Measurements from ENCODE around the gene GZF1. TPM values are rescaled to one million over a fixed set of nuclear protein-coding genes. Genes with fewer than 3 reads are reported as not detected.

Gene GZF1
- total and polyA plus RNA-seq, 2 donors (not counting 1 experiment from before 2014, with no cell fraction given), result 10.8 to 21.5 TPM

DNA sequence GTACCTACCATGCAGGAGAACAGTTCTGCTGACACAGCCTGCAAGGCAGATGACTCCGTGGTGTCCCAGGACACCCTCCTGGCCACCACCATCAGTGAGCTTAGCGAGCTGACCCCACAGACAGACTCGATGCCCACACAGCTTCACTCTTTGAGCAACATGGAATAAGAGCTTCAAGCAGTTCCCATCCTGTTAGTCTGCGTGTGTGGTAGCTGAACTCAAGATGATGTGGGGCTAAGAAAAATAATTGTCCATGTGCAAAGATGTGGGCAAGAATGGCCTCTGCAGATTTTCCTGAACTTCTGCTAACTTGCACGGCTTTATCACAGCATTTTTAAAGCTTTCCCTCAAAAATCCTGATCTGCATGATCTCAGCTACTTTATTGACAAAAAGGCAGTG is 8.3 kb downstream of the GZF1 start:
- Histone ChIP-seq H3K27ac (ENCODE audit: insufficient read depth, low read length) (no peak overlapping the region), H3K4me2 (ENCODE audit: extremely low read depth, insufficient read depth, low read length) (no peak overlapping the region), H3K9me3 (ENCODE audit: control insufficient read depth, insufficient read depth, low read depth, low read length) (no peaks in the 10 kb centered on the region), H3K4me1 (ENCODE audit: control insufficient read depth, extremely low read depth, insufficient read depth, low read length) (peaks cover 3% of the 10 kb centered on the region), H3K27me3 (ENCODE audit: control insufficient read depth, insufficient read depth, low read length) (no peaks in the 10 kb centered on the region), H2AFZ (ENCODE audit: low read length) (no peak overlapping the region), H3K9ac (ENCODE audit: insufficient read depth, low read length) (no peak overlapping the region), H3K36me3 (ENCODE audit: control insufficient read depth, insufficient read depth, low read length) (peaks cover 20% of the 10 kb centered on the region), H3K4me3 (replicated peaks in 1 of 4; ENCODE audit: control extremely low read depth in 1 of 4, insufficient read depth in 1 of 4, low read depth in 3 of 4, low read length in 4 of 4) (no peak overlapping the region), H3K79me2 (ENCODE audit: control insufficient read depth, insufficient read depth, low read length) (peaks cover 26% of the 10 kb centered on the region), H4K20me1 (ENCODE audit: control insufficient read depth, extremely low read depth, insufficient read depth, low read length) (no peaks in the 10 kb centered on the region)
- TF ChIP-seq, protein P1, sequence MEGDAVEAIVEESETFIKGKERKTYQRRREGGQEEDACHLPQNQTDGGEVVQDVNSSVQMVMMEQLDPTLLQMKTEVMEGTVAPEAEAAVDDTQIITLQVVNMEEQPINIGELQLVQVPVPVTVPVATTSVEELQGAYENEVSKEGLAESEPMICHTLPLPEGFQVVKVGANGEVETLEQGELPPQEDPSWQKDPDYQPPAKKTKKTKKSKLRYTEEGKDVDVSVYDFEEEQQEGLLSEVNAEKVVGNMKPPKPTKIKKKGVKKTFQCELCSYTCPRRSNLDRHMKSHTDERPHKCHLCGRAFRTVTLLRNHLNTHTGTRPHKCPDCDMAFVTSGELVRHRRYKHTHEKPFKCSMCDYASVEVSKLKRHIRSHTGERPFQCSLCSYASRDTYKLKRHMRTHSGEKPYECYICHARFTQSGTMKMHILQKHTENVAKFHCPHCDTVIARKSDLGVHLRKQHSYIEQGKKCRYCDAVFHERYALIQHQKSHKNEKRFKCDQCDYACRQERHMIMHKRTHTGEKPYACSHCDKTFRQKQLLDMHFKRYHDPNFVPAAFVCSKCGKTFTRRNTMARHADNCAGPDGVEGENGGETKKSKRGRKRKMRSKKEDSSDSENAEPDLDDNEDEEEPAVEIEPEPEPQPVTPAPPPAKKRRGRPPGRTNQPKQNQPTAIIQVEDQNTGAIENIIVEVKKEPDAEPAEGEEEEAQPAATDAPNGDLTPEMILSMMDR (conservative IDR thresholded peaks at IDR 0.05 in 1 of 2, IDR thresholded peaks at IDR 0.05 in 1 of 2; ENCODE audit: low read depth in 1 of 2, low read length in 2 of 2), result no peak
- TF ChIP-seq EZH2 (IDR thresholded peaks at IDR 0.05; ENCODE audit: low read length, missing control alignments), result no peak
- no peak for DNase-seq (ENCODE audit: low read depth in 2 of 2)

- H4K20me1 ChIP-seq (ENCODE audit: control insufficient read depth, extremely low read depth, insufficient read depth, low read length), result no peaks in the 10 kb centered on the region
- H3K4me2 ChIP-seq (ENCODE audit: extremely low read depth, insufficient read depth, low read length), result no peak overlapping the region
- no peaks in the 10 kb centered on the region for H3K9me3 ChIP-seq (ENCODE audit: control insufficient read depth, insufficient read depth, low read depth, low read length)
- no peak for TF ChIP-seq EZH2 (IDR thresholded peaks at IDR 0.05; ENCODE audit: low read length, missing control alignments)
- TF ChIP-seq, protein P1 (conservative IDR thresholded peaks at IDR 0.05 in 1 of 2, IDR thresholded peaks at IDR 0.05 in 1 of 2; ENCODE audit: low read depth in 1 of 2, low read length in 2 of 2), result no peak
- H3K79me2 ChIP-seq (ENCODE audit: control insufficient read depth, insufficient read depth, low read length), result peaks cover 20% of the 10 kb centered on the region
- H3K4me3 ChIP-seq (replicated peaks in 1 of 4; ENCODE audit: control extremely low read depth in 1 of 4, insufficient read depth in 1 of 4, low read depth in 3 of 4, low read length in 4 of 4), result no peak overlapping the region
- H3K27me3 ChIP-seq (ENCODE audit: control insufficient read depth, insufficient read depth, low read length), result no peaks in the 10 kb centered on the region
- peaks cover 3% of the 10 kb centered on the region for H3K4me1 ChIP-seq (ENCODE audit: control insufficient read depth, extremely low read depth, insufficient read depth, low read length)
- H2AFZ ChIP-seq (ENCODE audit: low read length), result no peak overlapping the region
- H3K36me3 ChIP-seq (ENCODE audit: control insufficient read depth, insufficient read depth, low read length), result peaks cover 19% of the 10 kb centered on the region
- H3K9ac ChIP-seq (ENCODE audit: insufficient read depth, low read length), result no peak overlapping the region
- DNase-seq (ENCODE audit: low read depth in 2 of 2), result no peak
- H3K27ac ChIP-seq (ENCODE audit: insufficient read depth, low read length), result no peak overlapping the region
Measured at GRCh38 chr20:23370873-23371272, 8.9 kb downstream of the GZF1 start.

DNA sequence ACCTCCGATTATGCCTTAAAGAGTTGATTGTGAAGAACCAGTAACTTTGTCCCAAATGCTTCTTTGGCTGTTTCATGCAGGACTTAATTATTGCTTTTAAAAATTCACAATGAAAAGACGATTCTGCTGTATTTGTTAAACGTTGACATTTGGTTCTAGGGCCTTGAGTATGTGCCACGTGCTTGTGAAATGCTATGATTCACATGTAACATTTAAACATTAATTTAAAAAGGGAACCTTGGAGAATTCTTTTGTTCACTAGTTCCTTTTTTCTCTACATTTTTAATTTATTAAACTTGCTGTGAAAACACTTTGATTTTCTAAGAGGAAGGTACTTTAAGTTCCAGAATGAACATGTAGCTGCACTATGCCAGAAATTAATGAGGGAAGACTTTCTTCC is 9.5 kb downstream of the GZF1 start:
- no peak for DNase-seq (ENCODE audit: low read depth in 2 of 2)
- H3K9me3 ChIP-seq (ENCODE audit: control insufficient read depth, insufficient read depth, low read depth, low read length), result no peaks in the 10 kb centered on the region
- H3K4me3 ChIP-seq (replicated peaks in 1 of 4; ENCODE audit: control extremely low read depth in 1 of 4, insufficient read depth in 1 of 4, low read depth in 3 of 4, low read length in 4 of 4), result no peak overlapping the region
- no peak overlapping the region for H3K9ac ChIP-seq (ENCODE audit: insufficient read depth, low read length)
- H4K20me1 ChIP-seq (ENCODE audit: control insufficient read depth, extremely low read depth, insufficient read depth, low read length), result no peaks in the 10 kb centered on the region
- no peak overlapping the region for H3K27ac ChIP-seq (ENCODE audit: insufficient read depth, low read length)
- H2AFZ ChIP-seq (ENCODE audit: low read length), result no peak overlapping the region
- peaks cover 3% of the 10 kb centered on the region for H3K4me1 ChIP-seq (ENCODE audit: control insufficient read depth, extremely low read depth, insufficient read depth, low read length)
- H3K4me2 ChIP-seq (ENCODE audit: extremely low read depth, insufficient read depth, low read length), result no peak overlapping the region
- TF ChIP-seq, protein P1 (conservative IDR thresholded peaks at IDR 0.05 in 1 of 2, IDR thresholded peaks at IDR 0.05 in 1 of 2; ENCODE audit: low read depth in 1 of 2, low read length in 2 of 2), result no peak
- no peak for TF ChIP-seq EZH2 (IDR thresholded peaks at IDR 0.05; ENCODE audit: low read length, missing control alignments)
- H3K27me3 ChIP-seq (ENCODE audit: control insufficient read depth, insufficient read depth, low read length), result no peaks in the 10 kb centered on the region
- peaks cover 19% of the 10 kb centered on the region for H3K36me3 ChIP-seq (ENCODE audit: control insufficient read depth, insufficient read depth, low read length)
- H3K79me2 ChIP-seq (ENCODE audit: control insufficient read depth, insufficient read depth, low read length), result peaks cover 16% of the 10 kb centered on the region

Data from fibroblast of lung (primary cell).